ENCODE measurements around the gene SPTBN4. TPM values are rescaled to one million over a fixed set of nuclear protein-coding genes. Genes with fewer than 3 reads are reported as not detected.

Gene SPTBN4
- total RNA-seq, 3 donors from 2014 or later = 1.3 to 1.6 (median 1.6) TPM

GRCh38 chr19:40442328-40443130 is 24.3 kb upstream of the SPTBN4 start:
- H3K4me1 ChIP-seq = peaks cover 0 to 20% of the 10 kb centered on the region in 2 donors
- H3K27ac ChIP-seq = peak overlapping the region; percentile 98 to 99
- peak overlapping the region; percentile 90 to 95 (median 94) for H3K4me3 ChIP-seq
- intact Hi-C loops (cut with DNase I; ENCODE audit: low total_unique reads) = no loop called here
- no peaks in the 10 kb centered on the region for H3K9me3 ChIP-seq
- TF ChIP-seq POLR2A (IDR thresholded peaks at IDR 0.05) = no peak
- no peak for TF ChIP-seq CTCF (IDR thresholded peaks at IDR 0.05)
- no peak for TF ChIP-seq POLR2AphosphoS5 (IDR thresholded peaks at IDR 0.05)
- H3K27me3 ChIP-seq = no peaks in the 10 kb centered on the region
- no peaks in the 10 kb centered on the region for H3K36me3 ChIP-seq
- DNase-seq (ENCODE audit: low spot score in 2 of 2) = no peak

GRCh38 chr19:40443131-40443999 is 23.4 kb upstream of the SPTBN4 start:
- no peaks in the 10 kb centered on the region for H3K9me3 ChIP-seq
- intact Hi-C loops (cut with DNase I; ENCODE audit: low total_unique reads) = no loop called here
- H3K4me3 ChIP-seq = peak overlapping the region; percentile 90 to 95 (median 94)
- H3K4me1 ChIP-seq = peaks cover 0 to 20% of the 10 kb centered on the region in 2 donors
- peak; percentile 99 to 100 for DNase-seq (ENCODE audit: low spot score in 2 of 2)
- no peaks in the 10 kb centered on the region for H3K27me3 ChIP-seq
- no peaks in the 10 kb centered on the region for H3K36me3 ChIP-seq
- peak overlapping the region; percentile 98 to 99 for H3K27ac ChIP-seq
- TF ChIP-seq POLR2A (IDR thresholded peaks at IDR 0.05) = no peak
- TF ChIP-seq CTCF (IDR thresholded peaks at IDR 0.05) = no peak
- TF ChIP-seq POLR2AphosphoS5 (IDR thresholded peaks at IDR 0.05) = peak; percentile 91 to 97 (median 96)

GRCh38 chr19:40444000-40444824 is 22.6 kb upstream of the SPTBN4 start, which contains the start of gene SERTAD3:
SERTAD3 (minus strand) TSS chr19:40444335; CDS start chr19:40442080, 2,255 bp downstream.
- H3K27ac ChIP-seq = peak within 1 kb of the TSS; percentile 98 to 99
- H3K4me1 ChIP-seq = peaks cover 0 to 20% of the 10 kb centered on the region in 2 donors
- intact Hi-C loops (cut with DNase I; ENCODE audit: low total_unique reads) = no loop called here
- peak; percentile 96 to 97 for DNase-seq (ENCODE audit: low spot score in 2 of 2)
- H3K4me3 ChIP-seq = peak within 1 kb of the TSS; percentile 90 to 95 (median 94)
- TF ChIP-seq POLR2A (IDR thresholded peaks at IDR 0.05) (peak; percentile 93), CTCF (IDR thresholded peaks at IDR 0.05) (peak in 1 of 3 donors; percentile 18), POLR2AphosphoS5 (IDR thresholded peaks at IDR 0.05) (peak; percentile 68 to 97 (median 89))
- H3K9me3 ChIP-seq = no peaks in the 10 kb centered on the region
- H3K27me3 ChIP-seq = no peaks in the 10 kb centered on the region
- no peaks in the 10 kb centered on the region for H3K36me3 ChIP-seq

GRCh38 chr19:40444825-40445312 is 21.9 kb upstream of the SPTBN4 start:
- H3K27me3 ChIP-seq = no peaks in the 10 kb centered on the region
- TF ChIP-seq POLR2A (IDR thresholded peaks at IDR 0.05) = no peak
- peak in 1 of 3 donors; percentile 31 for TF ChIP-seq POLR2AphosphoS5 (IDR thresholded peaks at IDR 0.05)
- TF ChIP-seq CTCF (IDR thresholded peaks at IDR 0.05) = peak in 1 of 3 donors; percentile 20
- H3K9me3 ChIP-seq = no peaks in the 10 kb centered on the region
- peak overlapping the region; percentile 90 to 95 (median 94) for H3K4me3 ChIP-seq
- DNase-seq (ENCODE audit: low spot score in 2 of 2) = no peak
- intact Hi-C loops (cut with DNase I; ENCODE audit: low total_unique reads) = no loop called here
- no peaks in the 10 kb centered on the region for H3K36me3 ChIP-seq
- peaks cover 0 to 20% of the 10 kb centered on the region in 2 donors for H3K4me1 ChIP-seq
- peak overlapping the region; percentile 98 to 99 for H3K27ac ChIP-seq
